Thoracic aorta (tissue), 2 donors: Measurements from ENCODE around the gene C21orf91. TPM values are rescaled to one million over a fixed set of nuclear protein-coding genes. Genes with fewer than 3 reads are reported as not detected.
A peak's percentile ranks its signal among the peaks of the same experiment; 100 is the strongest.

Experiments used
- ATAC-seq: fragments of 150-250 bp; one replicate; pipeline ENCODE4 v1.8.0; 2017; ENCODE audit warnings: low read depth; ENCODE audit not compliant: insufficient number of reproducible peaks, low FRiP score
- DNase-seq: peaks from one replicate; pipeline ENCODE4 v3.0.0-alpha.2; 2020; ENCODE audit warnings: low spot score
- H3K27ac ChIP-seq, 2 donors: fragments of 200-600 bp; sonication (generic); 1 replicate in 1 of 2; 2 replicates in 1 of 2; pipeline ENCODE4 v1.5.1; 2016; ENCODE audit warnings: mild to moderate bottlenecking in 2 of 2, moderate library complexity in 2 of 2
- H3K27me3 ChIP-seq: fragments of 200-600 bp; sonication (generic); replicated peaks from 2 replicates; pipeline ENCODE4 v1.6.0; 2016; ENCODE audit warnings: mild to moderate bottlenecking; ENCODE audit not compliant: insufficient read depth
- H3K36me3 ChIP-seq: fragments of 200-600 bp; sonication (generic); one replicate; pipeline ENCODE4 v1.5.1; 2016
- H3K4me1 ChIP-seq, 2 donors: fragments of 200-600 bp; sonication (generic); 1 replicate in 1 of 2; 2 replicates in 1 of 2; pipeline versions ENCODE4 v1.5.1 to v1.6.0; 2016; ENCODE audit warnings: low read depth in 2 of 2, mild to moderate bottlenecking in 1 of 2; ENCODE audit not compliant: control insufficient read depth in 1 of 2
- H3K4me3 ChIP-seq: fragments of 200-600 bp; sonication (generic); 2 replicates; pipeline ENCODE4 v1.5.1; 2016; ENCODE audit warnings: mild to moderate bottlenecking
- H3K9me3 ChIP-seq: fragments of 200-600 bp; sonication (generic); 2 replicates; pipeline ENCODE4 v1.5.1; 2016
- total RNA-seq, 2 donors: library from RNA; depleted of rRNA; stranded (reverse); fragments of >200 nt; gene quantifications; one replicate each; pipeline versions ENCODE4 v1.1.0 to v1.2.3, GENCODE V29; 2016
- TF ChIP-seq, protein P1 (sequence below): fragments of 200-600 bp; sonication (generic); IDR thresholded peaks from one replicate; pipeline ENCODE4 v1.5.1; 2019; ENCODE audit warnings: antibody characterized with exemption

Gene C21orf91
- total RNA-seq, result 1 to 10 TPM; 5.7 to 6.9 TPM

DNA sequence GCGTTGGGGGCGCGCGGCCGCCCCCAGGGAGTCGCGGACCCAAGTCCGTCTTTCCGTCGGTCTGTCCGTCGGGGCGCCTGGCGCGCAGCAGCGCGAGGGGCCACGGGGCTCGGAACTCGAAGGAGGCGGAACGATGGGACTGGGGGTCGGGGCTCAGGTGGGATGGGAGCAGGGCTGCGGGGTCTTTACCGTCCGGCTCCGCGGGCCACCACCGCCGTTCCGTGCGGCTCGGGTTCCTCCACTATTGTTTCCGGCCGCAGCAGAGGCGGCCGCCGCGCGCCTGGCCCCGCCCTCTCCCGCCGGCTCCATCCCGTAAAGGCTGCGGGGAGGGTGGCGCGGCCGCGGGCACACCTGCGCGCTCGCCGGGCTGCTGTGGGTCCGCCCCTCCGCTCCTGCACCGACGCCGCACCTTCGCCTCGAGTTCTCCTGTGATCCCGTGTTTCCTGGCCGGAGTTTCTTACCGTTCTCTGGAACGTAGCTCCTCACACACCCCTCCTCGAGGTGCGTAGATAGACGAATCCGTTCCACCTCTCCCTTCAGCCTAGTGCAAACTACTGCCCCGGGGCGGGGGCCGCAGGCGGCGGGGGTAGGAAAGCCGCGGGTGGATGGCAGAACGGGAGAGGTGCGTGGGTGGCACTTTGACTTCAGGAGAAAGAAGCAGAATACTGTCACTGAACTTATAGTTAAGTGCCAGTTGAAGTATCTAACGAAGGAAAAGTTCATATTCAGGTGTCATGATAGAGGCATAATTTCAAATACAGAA lies at the start of gene C21orf91:
TSS of gene C21orf91 (minus strand) at position 243 of the 763 bp plus-strand sequence. CDS start 1,038 bp downstream, outside the sequence.
- Histone ChIP-seq H3K27me3 (no peaks in the 10 kb centered on the region), H3K9me3 (no peaks in the 10 kb centered on the region), H3K36me3 (no peaks in the 10 kb centered on the region), H3K27ac (peak within 1 kb of the TSS; percentile 80 to 81), H3K4me3 (peak within 1 kb of the TSS; percentile 86), H3K4me1 (peaks cover 8 to 16% of the 10 kb centered on the region in 2 donors)
- DNase-seq, result peak; percentile 47
- TF ChIP-seq, protein P1, sequence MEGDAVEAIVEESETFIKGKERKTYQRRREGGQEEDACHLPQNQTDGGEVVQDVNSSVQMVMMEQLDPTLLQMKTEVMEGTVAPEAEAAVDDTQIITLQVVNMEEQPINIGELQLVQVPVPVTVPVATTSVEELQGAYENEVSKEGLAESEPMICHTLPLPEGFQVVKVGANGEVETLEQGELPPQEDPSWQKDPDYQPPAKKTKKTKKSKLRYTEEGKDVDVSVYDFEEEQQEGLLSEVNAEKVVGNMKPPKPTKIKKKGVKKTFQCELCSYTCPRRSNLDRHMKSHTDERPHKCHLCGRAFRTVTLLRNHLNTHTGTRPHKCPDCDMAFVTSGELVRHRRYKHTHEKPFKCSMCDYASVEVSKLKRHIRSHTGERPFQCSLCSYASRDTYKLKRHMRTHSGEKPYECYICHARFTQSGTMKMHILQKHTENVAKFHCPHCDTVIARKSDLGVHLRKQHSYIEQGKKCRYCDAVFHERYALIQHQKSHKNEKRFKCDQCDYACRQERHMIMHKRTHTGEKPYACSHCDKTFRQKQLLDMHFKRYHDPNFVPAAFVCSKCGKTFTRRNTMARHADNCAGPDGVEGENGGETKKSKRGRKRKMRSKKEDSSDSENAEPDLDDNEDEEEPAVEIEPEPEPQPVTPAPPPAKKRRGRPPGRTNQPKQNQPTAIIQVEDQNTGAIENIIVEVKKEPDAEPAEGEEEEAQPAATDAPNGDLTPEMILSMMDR, result no peak
- peak; percentile 97 for ATAC-seq

DNA sequence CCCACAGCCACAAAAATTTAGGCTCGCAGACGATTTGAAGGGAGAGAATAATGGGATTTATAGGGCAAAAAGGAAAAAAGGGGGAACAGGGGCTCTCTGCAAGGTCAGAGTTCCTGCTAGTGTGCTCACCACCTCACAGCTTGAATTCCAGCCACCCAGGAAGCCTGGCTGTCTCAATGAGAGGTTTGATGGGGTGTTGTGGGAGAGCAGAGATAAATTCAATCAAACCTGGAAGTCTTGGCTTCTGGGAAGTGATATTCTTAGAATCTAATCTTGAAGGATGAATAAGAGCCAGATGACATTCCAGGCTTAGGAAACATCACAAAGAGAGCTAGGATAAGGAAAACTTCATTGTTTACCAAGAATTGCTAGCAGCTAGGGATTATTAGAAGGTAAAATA lies 47.4 kb upstream of the C21orf91 start:
- H3K36me3 ChIP-seq, result no peaks in the 10 kb centered on the region
- no peaks in the 10 kb centered on the region for H3K9me3 ChIP-seq
- H3K27ac ChIP-seq, result no peak overlapping the region
- no peaks in the 10 kb centered on the region for H3K27me3 ChIP-seq
- ATAC-seq (no peak), DNase-seq (no peak)
- H3K4me1 ChIP-seq, result no peaks in the 10 kb centered on the region
- TF ChIP-seq, protein P1, result no peak
- no peak overlapping the region for H3K4me3 ChIP-seq

DNA sequence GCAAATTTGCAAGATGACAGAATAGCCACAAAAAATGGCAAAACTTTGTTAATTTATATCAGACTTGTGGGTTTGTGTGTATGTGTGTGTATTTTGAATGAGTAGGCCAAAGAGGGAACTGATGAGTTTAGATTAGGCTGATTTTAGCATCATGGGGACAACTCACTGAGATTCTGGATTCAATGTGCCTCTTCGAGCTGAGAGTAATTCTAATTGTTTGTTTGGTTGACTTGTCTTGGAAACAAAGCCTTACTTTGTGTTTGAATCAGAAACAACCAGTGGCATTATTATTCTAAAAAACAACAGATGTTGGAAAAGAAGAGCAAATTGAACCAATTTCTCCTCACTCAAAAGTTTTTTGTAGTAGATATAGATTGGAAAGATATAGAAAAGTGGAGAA lies 40.5 kb upstream of the C21orf91 start:
- TF ChIP-seq, protein P1, result no peak
- Histone ChIP-seq H3K4me3 (no peak overlapping the region), H3K36me3 (no peaks in the 10 kb centered on the region), H3K9me3 (no peaks in the 10 kb centered on the region), H3K4me1 (no peaks in the 10 kb centered on the region), H3K27ac (no peak overlapping the region), H3K27me3 (no peaks in the 10 kb centered on the region)
- no peak for ATAC-seq
- no peak for DNase-seq

DNA sequence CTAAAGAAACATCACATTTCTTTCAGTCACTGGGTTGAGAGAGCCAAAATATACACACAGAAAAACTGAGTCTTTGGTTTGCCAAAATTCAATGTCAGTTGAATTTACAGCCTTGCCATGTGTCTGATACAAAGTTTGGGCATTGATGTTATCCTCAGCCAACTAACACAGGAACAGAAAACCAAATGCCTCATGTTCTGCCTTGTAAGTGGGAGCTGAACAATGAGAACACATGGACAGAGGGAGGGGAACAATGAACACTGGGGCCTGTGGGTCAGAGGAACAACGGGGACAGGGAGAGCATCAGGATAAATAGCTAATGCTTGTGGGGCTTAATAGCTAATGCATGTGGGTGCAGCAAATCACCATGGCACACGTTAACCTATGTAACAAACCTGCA lies 39.6 kb upstream of the C21orf91 start:
- no peaks in the 10 kb centered on the region for H3K4me1 ChIP-seq
- H3K27ac ChIP-seq, result no peak overlapping the region
- no peaks in the 10 kb centered on the region for H3K27me3 ChIP-seq
- no peaks in the 10 kb centered on the region for H3K9me3 ChIP-seq
- TF ChIP-seq, protein P1, result no peak
- H3K4me3 ChIP-seq, result no peak overlapping the region
- H3K36me3 ChIP-seq, result no peaks in the 10 kb centered on the region
- DNase-seq, result no peak
- no peak for ATAC-seq

DNA sequence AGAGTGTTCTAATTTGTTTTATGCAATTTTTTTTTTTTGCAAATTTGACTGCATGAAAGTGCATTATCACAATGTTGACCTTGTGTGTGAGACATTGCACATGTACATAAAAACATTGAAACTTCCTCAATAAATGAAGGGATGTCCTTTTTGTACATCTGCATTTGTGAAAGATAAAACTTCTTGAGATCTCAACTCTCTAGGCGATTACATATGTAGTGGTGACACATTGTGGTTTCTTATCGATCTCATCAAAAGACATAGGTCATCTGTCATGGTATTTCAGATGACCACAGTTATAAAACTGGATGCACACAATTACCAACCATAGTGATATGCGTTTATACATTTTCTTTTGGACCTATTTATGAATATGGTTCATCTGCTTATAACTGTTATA lies 35.6 kb upstream of the C21orf91 start:
- no peak for DNase-seq
- Histone ChIP-seq H3K4me1 (no peaks in the 10 kb centered on the region), H3K27ac (no peak overlapping the region), H3K4me3 (no peak overlapping the region), H3K36me3 (no peaks in the 10 kb centered on the region), H3K27me3 (no peaks in the 10 kb centered on the region), H3K9me3 (no peaks in the 10 kb centered on the region)
- no peak for ATAC-seq
- TF ChIP-seq, protein P1, result no peak
